H1 (cell line): ENCODE results near the gene PLEKHG4. TPM values are rescaled to one million over a fixed set of nuclear protein-coding genes. Genes with fewer than 3 reads are reported as not detected.

Experiments used
- ATF2 ChIP-seq: IDR thresholded peaks from 2 replicates; pipeline ENCODE4 v1.6.1; 2012; ENCODE audit warnings: low read length, inconsistent platforms
- CEBPB ChIP-seq: IDR thresholded peaks from 2 replicates; pipeline ENCODE4 v1.6.1; 2012; ENCODE audit warnings: low read depth, low read length
- CHD7 ChIP-seq: fragments of 300-600 bp; sonication (generic); IDR thresholded peaks from 2 replicates; pipeline ENCODE4 v1.7.1; 2012; ENCODE audit warnings: low read length, moderate library complexity, mild to moderate bottlenecking, inconsistent platforms; ENCODE audit not compliant: insufficient replicate concordance
- RAD21 ChIP-seq, 2 experiments: IDR thresholded peaks in 1 of 2; conservative IDR thresholded peaks in 1 of 2; 2 replicates each; pipeline ENCODE4 v1.6.1; 2011; ENCODE audit warnings: low read depth in 2 of 2, low read length in 2 of 2, improper control_type of control experiment in 1 of 2, inconsistent platforms in 1 of 2, mild to moderate bottlenecking in 1 of 2, moderate library complexity in 1 of 2
- RFX5 ChIP-seq: IDR thresholded peaks from 2 replicates; pipeline ENCODE4 v1.6.1; 2011; ENCODE audit warnings: low read depth, low read length, improper control_type of control experiment, borderline replicate concordance
- RNF2 ChIP-seq: fragments of 200-900, 300-1000 bp; sonication (generic); IDR thresholded peaks from 2 replicates; pipeline ENCODE4 v1.7.1; 2016; ENCODE audit warnings: borderline replicate concordance, low read depth, mild to moderate bottlenecking, antibody characterized with exemption, low read length; ENCODE audit not compliant: poor library complexity, severe bottlenecking; ENCODE audit errors: missing control alignments
- TAF7 ChIP-seq: optimal IDR thresholded peaks from 2 replicates; pipeline ENCODE3; 2011; ENCODE audit warnings: low read depth, mild to moderate bottlenecking, inconsistent platforms, low read length, moderate library complexity, borderline replicate concordance
- polyA plus RNA-seq, 7 experiments: library from polyadenylated mRNA; depleted of rRNA in 3 of 7; stranded (reverse) in 5 of 7; unstranded in 2 of 7; fragments of >200 nt in 5 of 7; fragments of 200-250 nt in 2 of 7; gene quantifications; 1 replicate in 5 of 7; 2 replicates in 1 of 7; 4 replicates in 1 of 7; pipeline versions ENCODE4 v1.2.1 to v1.2.3, GENCODE V29; 2011 to 2013; ENCODE audit warnings: missing spikeins in 2 of 7, mixed read lengths in 2 of 7
- total RNA-seq: library from RNA; stranded (reverse); fragmentation: NEBNext Ultra II Directional; extraction: Animal tissue kit (Norgen Biotek cat#: 25700); gene quantifications from 2 replicates; pipeline ENCODE4 v1.2.1, GENCODE V29; 2021

The PLEKHG4 gene
- total and polyA plus RNA-seq, 2 of the 8 experiments (the other 6 are each of a cell fraction or from before 2014, with no cell fraction given): 7.7 to 11.1 TPM

GRCh38 chr16:67235816-67236562 is 43.3 kb upstream of the PLEKHG4 start (continued):
- TF ChIP-seq CHD7 (no peak), ATF2 (no peak), RAD21 (IDR thresholded peaks at IDR 0.05 in 1 of 2, conservative IDR thresholded peaks at IDR 0.05 in 1 of 2; ENCODE audit: low read depth in 2 of 2, low read length in 2 of 2) (no peak), RFX5 (no peak), TAF7 (no peak), CEBPB (no peak), RNF2 (no peak)
